Measurements from ENCODE around the gene PLAAT2. TPM values are rescaled to one million over a fixed set of nuclear protein-coding genes. Genes with fewer than 3 reads are reported as not detected.

The PLAAT2 gene
- total and polyA plus RNA-seq, 7 donors: 0.71 to 233 (median 69.7) TPM; not detected in 3

GRCh38 chr11:63517156-63517555, 46.0 kb downstream of the PLAAT2 start:
- 91 to 92% methylated on average over 5 of the region's 5 CpGs for WGBS, 2 donors

GRCh38 chr11:63516109-63516508, 47.1 kb downstream of the PLAAT2 start:
- TF ChIP-seq EP300 (IDR thresholded peaks at IDR 0.05) (no peak), POLR2A (IDR thresholded peaks at IDR 0.05) (no peak), POLR2AphosphoS5 (IDR thresholded peaks at IDR 0.05) (no peak), CTCF (IDR thresholded peaks at IDR 0.05) (no peak)
- no peak overlapping the region for H3K27ac ChIP-seq
- H3K27me3 ChIP-seq: no peaks in the 10 kb centered on the region
- no peaks in the 10 kb centered on the region for H3K36me3 ChIP-seq
- DNase-seq: no peak
- 95 to 96% methylated on average over 6 of the region's 6 CpGs for WGBS, 2 donors
- intact Hi-C loops (cut with DNase I): no loop called here
- no peaks in the 10 kb centered on the region for H3K4me1 ChIP-seq
- no peak overlapping the region for H3K4me3 ChIP-seq
- H3K9me3 ChIP-seq: no peaks in the 10 kb centered on the region

More at GRCh38 chr11:63517156-63517555, 46.0 kb downstream of the PLAAT2 start:
- no peaks in the 10 kb centered on the region for H3K4me1 ChIP-seq
- no peak overlapping the region for H3K4me3 ChIP-seq
- intact Hi-C loops (cut with DNase I): no loop called here
- TF ChIP-seq CTCF (IDR thresholded peaks at IDR 0.05) (no peak), POLR2AphosphoS5 (IDR thresholded peaks at IDR 0.05) (no peak), POLR2A (IDR thresholded peaks at IDR 0.05) (no peak), EP300 (IDR thresholded peaks at IDR 0.05) (no peak)
- DNase-seq: no peak
- no peaks in the 10 kb centered on the region for H3K36me3 ChIP-seq
- no peak overlapping the region for H3K27ac ChIP-seq
- H3K27me3 ChIP-seq: no peaks in the 10 kb centered on the region
- H3K9me3 ChIP-seq: no peaks in the 10 kb centered on the region

- no peaks in the 10 kb centered on the region for H3K9me3 ChIP-seq
- no peaks in the 10 kb centered on the region for H3K27me3 ChIP-seq
- DNase-seq: no peak
- intact Hi-C loops (cut with DNase I): no loop called here
- no peak overlapping the region for H3K4me3 ChIP-seq
- TF ChIP-seq EP300 (IDR thresholded peaks at IDR 0.05): no peak
- TF ChIP-seq POLR2AphosphoS5 (IDR thresholded peaks at IDR 0.05): no peak
- TF ChIP-seq CTCF (IDR thresholded peaks at IDR 0.05): no peak
- no peak for TF ChIP-seq POLR2A (IDR thresholded peaks at IDR 0.05)
- H3K36me3 ChIP-seq: no peaks in the 10 kb centered on the region
- H3K27ac ChIP-seq: no peak overlapping the region
- 93% methylated on average over 7 of the region's 7 CpGs for WGBS, 2 donors
- no peaks in the 10 kb centered on the region for H3K4me1 ChIP-seq
Observed at GRCh38 chr11:63512816-63513215, 50.4 kb downstream of the PLAAT2 start.

GRCh38 chr11:63511048-63511748, 52.0 kb downstream of the PLAAT2 start:
- no peak for DNase-seq
- Histone ChIP-seq H3K4me3 (no peak overlapping the region), H3K9me3 (no peaks in the 10 kb centered on the region), H3K36me3 (no peaks in the 10 kb centered on the region), H3K27me3 (no peaks in the 10 kb centered on the region), H3K4me1 (no peaks in the 10 kb centered on the region), H3K27ac (no peak overlapping the region)
- WGBS, 2 donors: 89 to 92% methylated on average over 11 of the region's 11 CpGs
- TF ChIP-seq CTCF (IDR thresholded peaks at IDR 0.05) (no peak), POLR2A (IDR thresholded peaks at IDR 0.05) (no peak), POLR2AphosphoS5 (IDR thresholded peaks at IDR 0.05) (no peak), EP300 (IDR thresholded peaks at IDR 0.05) (no peak)
- intact Hi-C loops (cut with DNase I): no loop called here
